Neural progenitor cell (in vitro differentiated cells): ENCODE results near the gene PLAAT5. TPM values are rescaled to one million over a fixed set of nuclear protein-coding genes. Genes with fewer than 3 reads are reported as not detected.

Source experiments
- DNase-seq: peaks from one replicate; pipeline ENCODE4 v3.0.0-alpha.2; 2016; ENCODE audit warnings: low spot score
- H2AFZ ChIP-seq: fragments of 200-600 bp; sonication (generic); replicated peaks from 2 replicates; pipeline ENCODE4 v1.6.1; 2016; ENCODE audit warnings: antibody characterized with exemption
- H3F3A ChIP-seq: fragments of 200-600 bp; sonication (generic); 2 replicates; pipeline ENCODE4 v1.6.1; 2016; ENCODE audit warnings: antibody characterized with exemption, low read depth
- H3K27ac ChIP-seq: fragments of 200-600 bp; sonication (generic); 2 replicates; pipeline ENCODE4 v1.5.1; 2016; ENCODE audit warnings: mild to moderate bottlenecking
- H3K27me3 ChIP-seq: fragments of 200-600 bp; sonication (generic); 2 replicates; pipeline ENCODE4 v1.6.1; 2016; ENCODE audit warnings: mild to moderate bottlenecking, moderate library complexity
- H3K36me3 ChIP-seq: fragments of 200-600 bp; sonication (generic); 2 replicates; pipeline ENCODE4 v1.5.1; 2016
- H3K4me1 ChIP-seq: fragments of 200-600 bp; sonication (generic); 2 replicates; pipeline ENCODE4 v1.6.1; 2016; ENCODE audit warnings: mixed run types
- H3K4me2 ChIP-seq: fragments of 200-600 bp; sonication (generic); 2 replicates; pipeline ENCODE4 v1.6.1; 2016
- H3K4me3 ChIP-seq: fragments of 200-600 bp; sonication (generic); 2 replicates; pipeline ENCODE4 v1.5.1; 2016
- H3K79me2 ChIP-seq: fragments of 200-600 bp; sonication (generic); 2 replicates; pipeline ENCODE4 v1.6.1; 2016; ENCODE audit warnings: low read depth
- H3K9ac ChIP-seq: fragments of 200-600 bp; sonication (generic); 2 replicates; pipeline ENCODE4 v1.6.1; 2016
- H3K9me3 ChIP-seq: fragments of 200-600 bp; sonication (generic); 2 replicates; pipeline ENCODE4 v1.5.1; 2016; ENCODE audit warnings: low read depth
- H4K20me1 ChIP-seq: fragments of 200-600 bp; sonication (generic); 2 replicates; pipeline ENCODE4 v1.6.1; 2016; ENCODE audit warnings: low read depth
- H3K27ac Mint-ChIP-seq: 3 replicates; pipeline ENCODE4 v1.8.0; 2021; ENCODE audit warnings: mixed read lengths
- H3K27me3 Mint-ChIP-seq: 2 replicates; pipeline ENCODE4 v1.8.0; 2022; ENCODE audit warnings: low read depth, mild to moderate bottlenecking, inconsistent platforms, moderate library complexity, mixed read lengths; ENCODE audit not compliant: insufficient read depth
- H3K36me3 Mint-ChIP-seq: 3 replicates; pipeline ENCODE4 v1.8.0; 2021; ENCODE audit warnings: mixed read lengths
- H3K4me1 Mint-ChIP-seq: 3 replicates; pipeline ENCODE4 v1.8.0; 2021; ENCODE audit warnings: mixed read lengths
- H3K4me3 Mint-ChIP-seq: 3 replicates; pipeline ENCODE4 v1.8.0; 2021; ENCODE audit warnings: mild to moderate bottlenecking, moderate library complexity, mixed read lengths
- H3K9me3 Mint-ChIP-seq: 3 replicates; pipeline ENCODE4 v1.8.0; 2020; ENCODE audit warnings: mixed read lengths
- EZH2 ChIP-seq: fragments of 200-600 bp; sonication (generic); IDR thresholded peaks from 2 replicates; pipeline ENCODE4 v1.6.1; 2017; ENCODE audit warnings: antibody characterized with exemption, mild to moderate bottlenecking, moderate library complexity
- EZH2phosphoT487 ChIP-seq: fragments of 200-600 bp; sonication (generic); IDR thresholded peaks from 2 replicates; pipeline ENCODE4 v1.6.1; 2017; ENCODE audit warnings: antibody characterized with exemption
- total RNA-seq: library from RNA; depleted of rRNA; stranded (reverse); fragments of >200 nt; gene quantifications from 2 replicates; pipeline ENCODE4 v1.2.3, GENCODE V29; 2015; ENCODE audit warnings: low replicate concordance
- TF ChIP-seq, protein P1 (sequence below): fragments of 200-600 bp; sonication (generic); IDR thresholded peaks from 2 replicates; pipeline ENCODE4 v1.5.1; 2017; ENCODE audit warnings: antibody characterized with exemption, mild to moderate bottlenecking

The PLAAT5 gene
- total RNA-seq, 1 donor from 2014 or later, result not detected

DNA sequence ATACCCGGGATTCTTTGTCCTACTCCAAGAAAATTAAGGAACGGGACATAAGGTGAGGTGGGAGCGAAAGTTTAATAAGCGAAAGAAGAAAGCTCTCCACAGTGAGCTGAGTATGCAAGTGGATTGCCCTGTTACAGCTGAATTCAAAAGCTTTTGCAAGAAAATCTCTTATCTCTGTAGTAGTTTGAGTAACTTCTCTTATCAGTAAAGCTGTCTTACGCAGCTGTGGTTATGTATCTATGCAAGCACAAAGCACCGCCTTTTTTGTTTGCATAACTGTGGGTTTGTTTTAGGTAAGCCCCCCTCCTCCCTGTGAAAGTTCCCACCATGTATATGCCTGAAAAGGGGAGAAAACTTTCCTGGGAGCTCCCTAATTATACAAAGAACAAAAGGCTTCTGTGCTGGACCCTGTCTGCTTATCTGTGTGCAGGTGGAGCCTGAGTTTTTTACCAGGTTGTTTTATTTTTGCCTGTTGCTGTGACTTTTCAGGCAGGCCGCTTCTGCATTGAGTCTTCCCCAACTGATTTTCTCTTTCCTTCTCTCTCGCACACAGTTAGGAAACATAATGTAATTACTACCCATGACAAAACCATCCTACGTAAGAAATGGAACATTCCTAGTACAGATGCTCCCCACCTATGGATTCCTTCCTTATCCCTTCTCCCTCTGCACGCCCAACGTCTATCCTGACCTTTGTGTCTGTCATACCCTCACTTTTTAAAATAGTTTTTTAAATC, 837 bp upstream of the PLAAT5 start:
- Mint-ChIP-seq H3K4me1 (peaks cover 15% of the 10 kb centered on the region), H3K4me3 (peak overlapping the region; percentile 86)

GRCh38 chr11:63491240-63491587, 247 bp upstream of the PLAAT5 start:
- Mint-ChIP-seq H3K9me3 (peaks cover 6% of the 10 kb centered on the region), H3K4me1 (peaks cover 15% of the 10 kb centered on the region), H3K4me3 (peak overlapping the region; percentile 86), H3K36me3 (no peaks in the 10 kb centered on the region), H3K27ac (no peak overlapping the region), H3K27me3 (peaks cover 28% of the 10 kb centered on the region)
- Histone ChIP-seq H3K27ac (no peak overlapping the region), H3K9me3 (no peaks in the 10 kb centered on the region), H3K4me3 (peak overlapping the region; percentile 74), H2AFZ (peak overlapping the region; percentile 95), H4K20me1 (peaks cover 6% of the 10 kb centered on the region), H3K36me3 (no peaks in the 10 kb centered on the region), H3K4me2 (peak overlapping the region; percentile 96), H3K4me1 (peaks cover 30% of the 10 kb centered on the region), H3K9ac (no peak overlapping the region), H3F3A (peaks cover 31% of the 10 kb centered on the region), H3K79me2 (no peaks in the 10 kb centered on the region), H3K27me3 (peaks cover 29% of the 10 kb centered on the region)
- TF ChIP-seq EZH2phosphoT487 (no peak), EZH2 (no peak)
- TF ChIP-seq, protein P1, sequence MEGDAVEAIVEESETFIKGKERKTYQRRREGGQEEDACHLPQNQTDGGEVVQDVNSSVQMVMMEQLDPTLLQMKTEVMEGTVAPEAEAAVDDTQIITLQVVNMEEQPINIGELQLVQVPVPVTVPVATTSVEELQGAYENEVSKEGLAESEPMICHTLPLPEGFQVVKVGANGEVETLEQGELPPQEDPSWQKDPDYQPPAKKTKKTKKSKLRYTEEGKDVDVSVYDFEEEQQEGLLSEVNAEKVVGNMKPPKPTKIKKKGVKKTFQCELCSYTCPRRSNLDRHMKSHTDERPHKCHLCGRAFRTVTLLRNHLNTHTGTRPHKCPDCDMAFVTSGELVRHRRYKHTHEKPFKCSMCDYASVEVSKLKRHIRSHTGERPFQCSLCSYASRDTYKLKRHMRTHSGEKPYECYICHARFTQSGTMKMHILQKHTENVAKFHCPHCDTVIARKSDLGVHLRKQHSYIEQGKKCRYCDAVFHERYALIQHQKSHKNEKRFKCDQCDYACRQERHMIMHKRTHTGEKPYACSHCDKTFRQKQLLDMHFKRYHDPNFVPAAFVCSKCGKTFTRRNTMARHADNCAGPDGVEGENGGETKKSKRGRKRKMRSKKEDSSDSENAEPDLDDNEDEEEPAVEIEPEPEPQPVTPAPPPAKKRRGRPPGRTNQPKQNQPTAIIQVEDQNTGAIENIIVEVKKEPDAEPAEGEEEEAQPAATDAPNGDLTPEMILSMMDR, result no peak
- DNase-seq, result no peak

More for the DNA sequence above, 837 bp upstream of the PLAAT5 start:
- peak; percentile 13 for DNase-seq
- Histone ChIP-seq H3K79me2 (no peaks in the 10 kb centered on the region), H3K9ac (no peak overlapping the region), H3K27ac (no peak overlapping the region), H3K4me2 (peak overlapping the region; percentile 96), H3F3A (peaks cover 31% of the 10 kb centered on the region), H4K20me1 (peaks cover 6% of the 10 kb centered on the region), H3K9me3 (no peaks in the 10 kb centered on the region), H3K36me3 (no peaks in the 10 kb centered on the region), H2AFZ (peak overlapping the region; percentile 95), H3K27me3 (peaks cover 29% of the 10 kb centered on the region), H3K4me3 (peak overlapping the region; percentile 74), H3K4me1 (peaks cover 30% of the 10 kb centered on the region)
- peaks cover 28% of the 10 kb centered on the region for H3K27me3 Mint-ChIP-seq
- TF ChIP-seq EZH2 (no peak), EZH2phosphoT487 (no peak)
- TF ChIP-seq, protein P1, result no peak
- peaks cover 3% of the 10 kb centered on the region for H3K9me3 Mint-ChIP-seq
- no peaks in the 10 kb centered on the region for H3K36me3 Mint-ChIP-seq
- no peak overlapping the region for H3K27ac Mint-ChIP-seq

- Histone ChIP-seq H3K4me2 (peak overlapping the region; percentile 96), H3K4me3 (peak overlapping the region; percentile 74), H3K79me2 (no peaks in the 10 kb centered on the region), H3K9me3 (peaks cover 9% of the 10 kb centered on the region), H3K36me3 (no peaks in the 10 kb centered on the region), H3K9ac (no peak overlapping the region), H3K27ac (no peak overlapping the region), H3K4me1 (peaks cover 26% of the 10 kb centered on the region), H3K27me3 (peaks cover 29% of the 10 kb centered on the region), H3F3A (peaks cover 31% of the 10 kb centered on the region), H2AFZ (no peak overlapping the region), H4K20me1 (peaks cover 6% of the 10 kb centered on the region)
- DNase-seq, result peak; percentile 75
- peaks cover 17% of the 10 kb centered on the region for H3K9me3 Mint-ChIP-seq
- H3K4me1 Mint-ChIP-seq, result peaks cover 15% of the 10 kb centered on the region
- H3K27ac Mint-ChIP-seq, result no peak overlapping the region
- H3K4me3 Mint-ChIP-seq, result peak overlapping the region; percentile 81
- no peak for TF ChIP-seq EZH2
- TF ChIP-seq, protein P1, result peak; percentile 34
- H3K27me3 Mint-ChIP-seq, result peaks cover 28% of the 10 kb centered on the region
- no peaks in the 10 kb centered on the region for H3K36me3 Mint-ChIP-seq
These were observed 1.1 kb downstream of the PLAAT5 start for GRCh38 chr11:63489879-63490278.
